CD4-positive, alpha-beta T cell treated with Interferon gamma for 1 hour (primary cell): ENCODE data around the gene MT1F.

Experiments used
- DNase-seq: peaks from one replicate; pipeline ENCODE4 v3.0.0-alpha.2; 2020

The MT1F gene

GRCh38 chr16:56702836-56703235 lies 45.1 kb downstream of the MT1F start:
- no peak for DNase-seq
